GM18502 (cell line): ENCODE data around the gene DYNC1H1.

Source experiments
- ATAC-seq: cut with Tn5 transposase; IDR thresholded peaks from one replicate; pipeline ENCODE4 v1.9.1; 2021; ENCODE audit warnings: mild to moderate bottlenecking; ENCODE audit not compliant: unreplicated experiment, poor library complexity

Gene DYNC1H1

DNA sequence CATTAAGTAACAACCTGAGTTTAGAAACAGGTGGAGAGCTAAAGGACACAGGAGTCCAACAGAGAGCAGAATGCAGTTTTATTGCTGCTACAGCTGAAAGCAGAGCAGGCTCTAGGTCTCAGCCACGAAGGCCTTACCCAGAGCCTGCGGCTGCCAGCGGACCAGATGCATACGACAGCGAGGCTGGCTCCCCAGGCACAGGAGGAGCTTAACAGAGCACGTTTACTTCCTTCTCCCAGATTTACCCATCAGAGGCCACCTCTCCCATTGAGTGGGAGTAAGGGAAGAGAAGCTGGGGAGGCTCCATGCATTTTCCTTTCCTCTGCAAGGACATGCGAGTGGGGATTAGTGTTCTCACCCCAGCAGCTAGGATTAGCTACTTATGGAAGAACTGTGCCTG, 22.6 kb downstream of the DYNC1H1 start:
- ATAC-seq: no peak

DNA sequence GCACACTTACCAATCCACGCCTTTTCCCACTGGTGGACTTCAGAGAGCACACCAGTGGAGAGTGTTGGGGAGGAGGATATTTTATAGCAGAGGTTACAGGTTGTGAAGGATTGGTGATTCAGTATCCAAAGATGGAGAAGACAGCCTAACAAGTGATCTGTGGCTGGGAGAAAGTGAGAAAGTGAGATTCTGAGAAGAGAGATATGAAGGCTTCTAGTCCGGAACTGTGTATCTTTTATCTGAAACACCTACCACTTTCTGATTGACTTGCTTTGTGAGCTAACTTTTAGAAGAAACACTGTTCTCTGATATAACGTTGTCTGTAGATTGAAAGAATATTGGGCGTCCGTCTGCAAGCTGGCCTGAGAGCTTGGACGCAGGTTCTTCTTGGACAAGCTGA, 24.0 kb downstream of the DYNC1H1 start:
- ATAC-seq: no peak

DNA sequence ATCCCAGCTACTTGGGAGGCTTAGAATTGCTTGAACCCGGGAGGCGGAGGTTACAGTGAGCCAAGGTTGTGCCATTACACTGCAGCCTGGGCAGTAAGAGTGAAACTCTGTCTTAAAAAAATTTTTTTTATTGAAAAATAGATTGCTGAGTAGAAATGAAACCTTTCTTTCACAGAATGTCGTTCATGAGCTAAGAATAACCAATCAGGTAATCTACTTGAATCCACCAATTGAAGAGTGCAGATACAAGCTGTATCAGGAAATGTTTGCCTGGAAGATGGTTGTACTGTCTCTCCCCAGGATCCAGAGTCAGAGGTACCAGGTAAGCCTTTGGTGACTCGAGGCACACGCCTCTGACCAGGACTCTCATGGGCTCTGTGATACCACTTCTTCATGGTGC, 27.0 kb downstream of the DYNC1H1 start:
- peak; percentile 62 for ATAC-seq

DNA sequence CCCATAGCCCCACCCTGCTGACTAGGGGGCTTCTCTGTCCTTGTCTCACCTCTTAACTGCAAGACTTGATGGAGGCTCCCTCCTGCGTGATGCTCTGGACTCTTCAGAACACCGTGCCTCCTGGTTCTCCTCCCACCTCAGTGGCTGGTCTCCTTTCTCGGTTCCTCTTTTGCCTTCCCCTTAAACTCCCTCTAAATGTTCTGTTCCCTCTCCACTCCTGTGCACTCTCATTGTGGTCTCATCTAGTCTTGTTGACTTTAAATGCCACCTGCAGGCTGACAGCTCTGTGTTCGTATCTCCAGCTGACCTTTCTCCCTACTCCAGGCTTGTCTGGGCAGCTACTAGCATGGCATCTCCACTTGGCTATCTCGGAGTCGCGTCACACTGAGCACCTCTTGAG, 28.3 kb downstream of the DYNC1H1 start:
- ATAC-seq: peak; percentile 90

DNA sequence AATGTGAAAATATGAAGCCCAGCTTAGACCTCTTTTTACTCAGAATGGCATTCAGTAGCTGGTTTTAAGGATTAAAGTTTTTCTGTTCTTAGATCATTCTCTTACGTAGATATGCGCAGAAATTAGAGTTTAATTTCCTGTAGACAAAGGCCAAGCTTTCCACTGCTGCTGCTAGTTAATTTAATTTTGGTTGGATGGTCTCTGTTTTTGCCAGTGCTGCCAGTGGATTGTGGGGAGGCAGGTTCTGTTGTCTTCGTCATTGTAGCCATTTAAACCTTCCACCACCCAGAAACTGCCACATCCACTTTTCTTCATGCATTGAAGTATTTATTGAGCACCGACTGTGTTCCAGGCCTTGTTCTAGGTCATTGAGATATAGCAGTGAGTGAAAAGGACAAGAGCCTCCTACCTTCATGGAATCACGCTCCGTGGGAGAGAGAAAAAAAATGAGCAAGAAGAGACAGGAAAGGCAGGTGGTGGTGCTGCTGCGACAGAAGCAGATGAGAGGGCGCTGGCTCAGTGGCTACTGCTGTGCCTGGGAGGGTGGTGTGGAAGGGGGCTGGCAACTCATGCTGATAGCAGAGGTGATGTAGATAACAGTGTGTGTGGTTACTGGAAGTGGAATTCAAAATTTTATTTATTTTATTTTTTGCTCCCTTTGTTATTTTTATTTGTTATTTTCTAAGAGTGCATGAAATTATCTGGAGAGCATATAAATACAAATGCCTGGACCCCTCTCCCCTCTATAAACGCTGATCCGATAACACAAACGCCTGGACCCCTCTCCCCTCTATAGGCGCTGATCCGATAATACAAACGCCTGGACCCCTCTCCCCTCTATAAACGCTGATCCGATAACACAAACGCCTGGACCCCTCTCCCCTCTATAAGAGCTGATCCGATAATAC, 33.3 kb downstream of the DYNC1H1 start:
- no peak for ATAC-seq

DNA sequence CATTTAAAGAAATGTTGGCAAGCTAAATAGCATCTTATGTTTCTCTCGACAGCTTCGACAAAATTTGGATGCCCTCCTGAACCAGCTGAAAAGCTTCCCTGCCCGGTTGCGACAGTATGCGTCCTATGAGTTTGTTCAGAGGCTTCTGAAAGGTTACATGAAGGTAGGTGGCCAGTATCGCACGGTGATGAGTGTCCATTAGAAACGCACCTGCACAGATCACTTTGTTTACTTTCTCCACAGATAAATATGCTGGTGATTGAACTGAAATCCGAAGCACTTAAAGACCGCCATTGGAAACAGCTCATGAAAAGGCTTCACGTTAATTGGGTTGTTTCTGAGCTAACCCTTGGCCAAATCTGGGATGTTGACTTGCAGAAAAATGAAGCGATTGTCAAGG, 36.5 kb downstream of the DYNC1H1 start:
- no peak for ATAC-seq

DNA sequence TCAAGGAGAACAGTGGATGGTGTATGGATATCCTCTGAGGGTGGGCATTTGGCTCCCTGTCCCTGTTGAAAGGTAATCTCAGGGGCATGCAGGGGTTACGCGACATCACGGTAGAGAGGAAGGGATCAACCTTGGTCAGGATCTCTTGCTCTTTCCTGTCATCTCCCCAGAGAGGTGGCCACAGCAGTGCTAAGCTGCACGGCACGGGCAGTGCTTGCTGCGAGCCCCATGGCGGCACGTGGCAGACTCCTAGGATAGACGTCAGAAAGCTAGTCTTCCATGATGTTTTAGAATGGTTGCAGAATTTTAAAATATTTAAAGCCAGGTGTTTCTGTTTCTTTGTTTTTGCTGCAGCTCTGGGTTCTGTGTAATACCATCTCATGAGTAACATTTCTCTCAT, 41.0 kb downstream of the DYNC1H1 start:
- ATAC-seq: no peak

DNA sequence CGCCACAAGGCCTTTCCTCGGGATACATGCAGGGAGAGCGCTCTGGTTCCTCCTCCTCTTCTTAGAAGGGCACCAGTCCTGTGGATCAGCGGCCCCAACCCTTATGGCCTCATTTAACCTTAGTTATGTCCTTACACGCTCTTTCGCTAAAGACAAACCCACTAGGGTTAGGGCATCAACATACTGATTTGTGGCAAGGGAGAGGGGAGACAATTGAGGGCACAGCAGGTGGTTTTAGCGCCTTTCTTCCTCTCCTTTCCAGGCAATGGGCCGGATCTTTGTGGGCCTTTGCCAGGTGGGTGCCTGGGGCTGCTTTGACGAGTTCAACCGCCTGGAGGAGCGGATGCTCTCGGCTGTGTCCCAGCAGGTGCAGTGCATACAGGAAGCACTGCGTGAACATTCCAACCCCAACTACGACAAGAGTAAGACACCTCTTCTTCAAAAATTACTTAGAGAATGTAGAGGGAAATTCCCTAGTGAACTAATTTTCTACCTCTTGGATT, 43.6 kb downstream of the DYNC1H1 start:
- no peak for ATAC-seq

DNA sequence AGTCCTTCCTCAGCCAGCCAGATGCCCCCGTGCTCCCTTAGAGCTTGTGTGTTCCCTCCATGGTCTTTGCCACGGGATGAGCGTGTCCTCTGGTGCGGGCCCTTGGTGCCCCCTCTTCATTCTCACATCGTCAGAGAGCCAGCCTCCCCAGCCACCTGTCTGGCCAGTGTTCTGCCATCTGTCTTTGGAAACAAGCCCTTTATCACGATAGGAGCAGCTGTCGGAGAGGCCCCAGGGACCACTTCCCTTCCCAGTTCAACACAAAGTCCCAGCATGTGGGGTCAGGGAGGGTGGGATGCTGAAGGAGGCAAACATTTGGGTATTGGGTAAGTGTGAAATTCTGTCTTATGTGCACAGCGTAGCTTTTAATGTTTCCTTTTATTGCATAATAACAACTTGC, 44.5 kb downstream of the DYNC1H1 start:
- no peak for ATAC-seq

DNA sequence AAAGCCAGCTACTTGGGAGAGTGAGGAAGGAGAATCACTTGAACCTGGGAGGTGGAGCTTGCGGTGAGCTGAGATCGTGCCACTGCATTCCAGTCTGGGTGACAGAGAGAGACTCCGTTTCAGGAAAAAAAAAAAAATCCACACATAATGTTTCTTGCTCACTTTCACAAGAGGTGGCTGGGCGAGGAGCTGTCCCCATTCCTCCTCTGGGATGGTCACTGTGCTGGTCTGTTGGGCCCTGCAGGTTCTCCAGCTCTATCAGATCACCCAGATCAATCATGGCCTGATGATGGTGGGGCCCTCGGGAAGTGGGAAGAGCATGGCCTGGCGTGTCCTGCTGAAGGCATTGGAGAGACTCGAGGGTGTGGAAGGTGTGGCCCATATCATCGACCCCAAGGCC, 47.3 kb downstream of the DYNC1H1 start:
- ATAC-seq: no peak

DNA sequence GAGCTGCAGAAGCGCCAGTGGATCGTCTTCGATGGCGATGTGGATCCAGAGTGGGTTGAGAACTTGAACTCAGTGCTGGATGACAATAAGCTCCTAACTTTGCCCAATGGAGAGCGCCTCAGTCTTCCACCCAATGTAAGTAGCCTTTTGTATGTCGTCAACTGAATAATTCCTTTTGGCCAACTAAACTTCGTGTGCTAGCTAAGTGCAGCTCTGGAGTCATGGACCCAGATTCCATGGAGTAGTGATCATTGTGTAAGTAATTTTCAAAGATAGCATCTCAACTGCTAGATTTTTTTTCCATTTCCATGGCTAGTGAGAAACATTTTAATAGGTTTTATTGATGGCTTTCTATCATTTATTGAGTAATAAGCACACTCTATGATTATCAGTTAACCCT, 48.0 kb downstream of the DYNC1H1 start:
- ATAC-seq: no peak

DNA sequence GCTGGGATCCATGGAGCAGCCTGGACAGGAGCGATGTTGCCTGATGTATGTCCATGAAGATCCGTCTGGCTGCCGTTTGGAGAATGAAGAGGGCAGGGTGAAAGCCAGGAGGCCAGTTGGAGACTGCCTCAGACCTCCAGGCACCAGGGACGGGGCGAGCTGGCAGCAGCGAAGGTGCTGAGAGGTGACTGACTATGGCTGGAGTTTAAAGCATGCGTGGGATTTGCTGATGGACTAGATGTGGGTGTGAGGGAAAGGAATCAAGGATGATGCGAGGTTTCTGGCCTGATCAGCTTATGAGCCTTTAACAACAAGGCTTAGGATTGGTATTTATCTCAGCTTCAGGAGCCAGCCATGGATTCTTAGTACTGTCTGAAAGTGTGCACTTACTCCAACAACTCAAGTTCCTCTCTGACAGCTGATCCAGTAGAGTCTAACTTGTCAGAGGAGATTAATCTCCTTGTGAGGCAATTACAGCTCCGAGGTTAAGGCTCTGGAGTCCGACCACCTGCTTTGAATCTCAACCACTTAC, 49.4 kb downstream of the DYNC1H1 start:
- no peak for ATAC-seq

DNA sequence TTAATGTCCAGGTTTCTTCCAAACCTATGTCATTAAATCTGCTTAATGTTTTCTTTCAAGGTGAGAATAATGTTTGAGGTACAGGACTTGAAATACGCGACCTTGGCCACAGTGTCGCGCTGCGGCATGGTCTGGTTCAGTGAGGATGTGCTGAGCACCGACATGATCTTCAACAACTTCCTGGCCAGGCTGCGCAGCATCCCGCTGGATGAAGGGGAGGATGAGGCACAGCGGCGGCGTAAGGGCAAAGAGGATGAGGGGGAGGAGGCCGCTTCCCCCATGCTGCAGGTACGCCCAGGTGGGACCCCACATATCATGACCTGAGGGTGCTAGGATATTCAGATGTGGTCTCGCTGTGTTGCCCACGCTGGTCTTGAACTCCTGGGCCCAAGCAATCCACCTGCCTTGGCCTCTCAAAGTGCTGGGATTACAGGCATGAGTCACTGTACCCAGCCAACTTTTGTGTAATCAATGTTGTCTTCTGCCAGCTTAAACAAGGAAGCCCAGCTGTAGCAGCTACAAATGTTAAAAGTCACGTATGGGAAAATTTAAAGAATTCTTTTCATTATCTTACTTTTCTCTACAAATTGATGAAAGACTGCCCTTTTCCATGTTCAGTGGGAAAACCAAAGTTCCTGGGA, 50.8 kb downstream of the DYNC1H1 start:
- ATAC-seq: no peak

DNA sequence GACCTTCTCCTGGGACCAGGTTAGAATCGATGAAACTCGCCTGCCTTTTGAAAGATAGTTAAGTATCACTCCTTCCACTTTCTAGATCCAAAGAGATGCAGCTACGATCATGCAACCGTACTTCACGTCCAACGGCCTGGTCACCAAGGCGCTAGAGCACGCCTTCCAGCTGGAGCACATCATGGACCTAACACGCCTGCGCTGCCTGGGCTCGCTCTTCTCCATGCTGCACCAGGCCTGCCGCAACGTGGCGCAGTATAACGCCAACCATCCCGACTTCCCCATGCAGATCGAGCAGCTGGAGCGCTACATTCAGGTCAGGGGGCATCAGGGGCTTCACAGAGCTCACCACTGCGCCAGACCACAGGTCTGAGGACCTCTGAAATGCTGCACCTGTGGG, 51.4 kb downstream of the DYNC1H1 start:
- ATAC-seq: no peak

DNA sequence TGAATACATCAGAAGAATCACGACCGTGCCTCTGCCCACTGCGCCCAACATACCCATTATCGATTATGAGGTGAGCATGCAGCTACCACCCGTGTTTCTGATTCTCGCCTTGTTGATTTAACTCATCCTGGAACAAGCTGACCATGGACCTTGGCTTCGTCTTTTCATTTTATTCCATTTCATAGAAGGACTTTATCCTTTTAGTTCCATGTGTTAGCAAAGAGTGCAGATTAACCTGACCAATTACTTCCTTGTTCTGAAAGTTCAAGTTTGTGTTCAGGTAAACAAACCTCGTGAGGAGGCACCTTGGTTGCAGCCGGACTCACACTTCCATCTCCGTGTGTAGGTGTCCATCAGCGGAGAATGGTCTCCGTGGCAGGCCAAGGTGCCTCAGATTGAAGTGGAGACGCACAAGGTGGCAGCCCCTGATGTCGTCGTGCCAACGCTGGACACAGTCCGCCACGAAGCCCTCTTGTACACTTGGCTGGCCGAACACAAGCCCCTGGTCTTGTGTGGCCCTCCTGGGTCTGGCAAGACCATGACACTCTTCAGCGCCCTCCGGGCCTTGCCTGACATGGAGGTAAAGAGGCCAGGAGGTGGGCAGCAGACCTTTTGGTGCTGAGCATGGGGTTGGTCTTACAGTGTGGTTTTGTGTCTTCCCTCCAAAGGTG, 52.2 kb downstream of the DYNC1H1 start:
- no peak for ATAC-seq

DNA sequence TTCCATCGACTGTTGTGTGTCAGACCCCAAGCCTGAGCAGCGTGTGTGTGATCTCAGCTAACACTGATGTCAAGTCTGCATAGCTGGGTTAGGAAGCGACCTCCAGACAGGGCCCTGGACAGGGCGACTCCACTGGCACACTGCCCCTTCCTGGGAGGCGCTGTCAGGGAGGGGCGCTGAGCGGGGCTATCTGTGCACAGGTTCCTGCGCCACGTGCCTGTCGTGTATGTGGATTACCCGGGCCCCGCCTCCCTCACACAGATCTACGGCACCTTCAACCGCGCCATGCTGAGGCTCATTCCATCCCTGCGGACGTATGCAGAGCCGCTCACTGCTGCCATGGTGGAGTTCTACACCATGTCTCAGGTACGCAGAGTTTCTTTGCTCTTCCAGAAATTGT, 53.9 kb downstream of the DYNC1H1 start:
- ATAC-seq: no peak

DNA sequence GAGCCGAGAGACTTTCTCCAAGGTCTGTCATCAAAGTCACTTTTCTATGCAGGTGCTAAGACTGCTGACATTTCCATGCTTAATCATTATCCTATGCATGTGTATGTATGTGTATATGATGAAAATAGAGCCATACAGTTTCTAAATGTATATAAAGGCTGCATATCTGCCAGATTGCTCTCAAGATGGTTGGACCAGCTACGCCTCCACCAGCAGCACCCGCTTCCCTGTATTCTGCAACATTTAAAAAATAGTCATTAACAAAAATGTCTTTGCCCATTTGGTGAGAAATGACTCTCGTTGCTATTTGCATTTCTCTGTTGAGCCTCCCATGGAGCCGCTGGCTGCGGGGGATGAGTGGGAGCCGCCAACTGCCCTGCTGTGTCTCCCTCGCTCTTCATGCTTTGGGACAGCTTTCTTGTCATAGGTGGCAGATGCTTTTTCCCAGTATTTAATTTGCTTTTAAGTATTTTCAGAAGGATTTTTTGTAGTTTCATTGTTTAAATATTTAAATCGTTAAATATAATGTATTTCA, 54.7 kb downstream of the DYNC1H1 start:
- no peak for ATAC-seq

DNA sequence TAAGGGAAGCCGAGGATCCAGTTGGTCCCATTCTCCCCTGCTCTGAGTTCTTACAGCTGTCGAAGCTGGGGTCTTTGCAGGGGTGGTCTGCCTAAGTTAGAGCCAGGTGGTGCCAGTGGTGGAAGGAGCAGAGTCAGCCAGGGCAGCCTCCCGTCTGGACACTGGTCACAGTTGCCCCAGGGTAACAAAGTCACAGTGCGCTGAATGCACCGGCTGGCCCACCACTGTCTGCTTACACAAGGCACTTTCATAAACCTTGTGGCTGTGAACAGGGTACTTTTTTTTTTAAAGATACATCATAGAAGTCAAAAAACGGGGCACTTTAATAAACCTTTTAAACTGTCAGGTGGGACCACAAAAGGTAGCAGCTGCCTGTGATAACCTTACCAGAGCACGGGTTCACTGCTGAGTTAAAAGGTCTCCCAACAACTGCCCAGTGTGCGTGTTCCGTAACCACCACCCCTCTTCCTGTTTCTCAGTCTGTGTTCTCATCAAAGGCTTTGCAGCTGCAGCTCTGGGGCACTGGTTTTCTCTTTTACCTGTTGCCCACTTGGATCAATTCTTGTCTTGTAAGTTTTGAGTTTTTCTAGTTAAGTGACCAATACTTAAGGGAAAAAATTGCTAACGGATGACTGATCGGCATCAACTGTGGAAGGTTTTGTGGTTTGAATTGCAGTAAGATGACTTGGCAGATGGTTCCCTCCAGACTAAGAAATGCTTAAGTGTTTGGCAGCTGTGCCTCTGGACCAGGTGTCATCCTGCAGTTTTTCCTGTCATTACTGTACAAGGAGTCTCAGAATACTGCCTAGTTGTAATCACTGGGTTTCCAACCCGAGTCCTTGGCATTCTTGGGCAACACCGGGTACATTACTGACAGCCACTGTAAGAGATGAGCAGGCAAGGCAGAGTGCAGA, 55.9 kb downstream of the DYNC1H1 start:
- no peak for ATAC-seq

DNA sequence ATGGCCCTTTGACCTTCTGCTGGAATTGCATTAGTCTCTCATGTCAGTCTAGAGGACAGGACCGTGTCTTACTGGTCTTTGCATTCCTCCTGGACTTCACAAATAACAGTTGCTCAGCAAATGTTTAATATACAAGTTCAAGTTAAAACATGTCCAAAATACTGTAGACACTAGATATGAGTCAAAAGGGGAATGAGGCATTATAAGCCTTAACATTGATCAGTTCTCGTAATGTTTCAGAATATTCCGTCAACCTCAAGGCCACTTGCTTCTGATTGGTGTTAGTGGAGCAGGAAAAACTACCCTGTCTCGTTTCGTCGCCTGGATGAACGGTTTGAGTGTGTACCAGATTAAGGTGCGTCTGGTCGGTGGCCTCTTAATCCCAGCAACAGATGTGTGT, 62.6 kb downstream of the DYNC1H1 start:
- ATAC-seq: no peak

DNA sequence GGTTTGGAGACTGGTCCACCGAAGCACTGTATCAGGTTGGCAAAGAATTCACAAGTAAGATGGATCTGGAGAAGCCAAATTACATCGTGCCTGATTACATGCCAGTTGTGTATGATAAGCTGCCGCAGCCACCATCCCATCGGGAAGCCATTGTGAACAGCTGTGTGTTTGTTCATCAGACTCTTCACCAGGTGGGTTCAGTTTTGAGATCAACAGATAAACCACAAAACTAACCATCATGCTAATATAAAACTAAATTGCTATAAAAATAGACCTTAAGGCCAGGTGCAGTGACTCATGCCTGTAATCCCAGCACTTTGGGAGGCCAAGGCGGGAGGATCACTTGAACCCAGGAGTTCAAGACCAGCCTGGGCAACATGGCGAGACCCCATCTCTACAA, 63.6 kb downstream of the DYNC1H1 start:
- no peak for ATAC-seq
